Measurements from ENCODE around the gene SUPT4H1. TPM values are rescaled to one million over a fixed set of nuclear protein-coding genes. Genes with fewer than 3 reads are reported as not detected.

Gene SUPT4H1
- polyA plus RNA-seq, 3 donors: 120 to 143 (median 142) TPM

- no peak for DNase-seq (ENCODE audit: extremely low read depth in 1 of 11, low read depth in 9 of 11, low spot score in 4 of 11)
Measured at GRCh38 chr17:58303971-58304749, 47.8 kb downstream of the SUPT4H1 start.

- DNase-seq (ENCODE audit: extremely low read depth in 1 of 11, low read depth in 9 of 11, low spot score in 4 of 11): no peak
Measured at GRCh38 chr17:58302919-58303585, 48.9 kb downstream of the SUPT4H1 start.

- no peak for DNase-seq (ENCODE audit: extremely low read depth in 1 of 11, low read depth in 9 of 11, low spot score in 4 of 11)
Measured at GRCh38 chr17:58302171-58302918, 49.7 kb downstream of the SUPT4H1 start.

GRCh38 chr17:58301504-58302150 is 50.4 kb downstream of the SUPT4H1 start:
- no peak for DNase-seq (ENCODE audit: extremely low read depth in 1 of 11, low read depth in 9 of 11, low spot score in 4 of 11)

- no peak for DNase-seq (ENCODE audit: extremely low read depth in 1 of 11, low read depth in 9 of 11, low spot score in 4 of 11)
Measured at GRCh38 chr17:58300336-58300735, 51.7 kb downstream of the SUPT4H1 start.

Other genes starting within 250 kb of the SUPT4H1 start
- under 1 TPM in 2 of 3 donors, not detected in 1; 0.03 to 0.11 TPM for gene OR4D1, start 203.8 kb downstream of the SUPT4H1 start, polyA plus RNA-seq (ENCODE audit: insufficient read length in 3 of 3)
- gene OR4D2, start 185.2 kb downstream of the SUPT4H1 start, polyA plus RNA-seq (ENCODE audit: insufficient read length in 3 of 3): not detected
- gene EPX, start 159.5 kb downstream of the SUPT4H1 start, polyA plus RNA-seq (ENCODE audit: insufficient read length in 3 of 3): under 1 TPM; 0.68 to 0.95 (median 0.89) TPM
- gene MKS1, start 132.9 kb downstream of the SUPT4H1 start, polyA plus RNA-seq (ENCODE audit: insufficient read length in 3 of 3): 10 to 100 TPM; 41.3 to 53.8 (median 43.0) TPM
- under 1 TPM; 0.14 to 0.22 (median 0.18) TPM for gene LPO, start 113.6 kb downstream of the SUPT4H1 start, polyA plus RNA-seq (ENCODE audit: insufficient read length in 3 of 3)
- gene MPO, start 71.3 kb downstream of the SUPT4H1 start, polyA plus RNA-seq (ENCODE audit: insufficient read length in 3 of 3): 1 to 10 TPM; 3.2 to 7.0 (median 5.0) TPM
- 10 to 100 TPM; 46.5 to 78.4 (median 52.6) TPM for gene TSPOAP1, start 23.4 kb downstream of the SUPT4H1 start, polyA plus RNA-seq (ENCODE audit: insufficient read length in 3 of 3)
- gene RNF43, start 65.3 kb upstream of the SUPT4H1 start, polyA plus RNA-seq (ENCODE audit: insufficient read length in 3 of 3): 10 to 100 TPM in 2 of 3 donors, 1 to 10 TPM in 1; 8.9 to 16.0 (median 13.6) TPM
- gene HSF5, start 136.2 kb upstream of the SUPT4H1 start, polyA plus RNA-seq (ENCODE audit: insufficient read length in 3 of 3): under 1 TPM; 0.37 to 0.50 (median 0.41) TPM
- gene MTMR4, start 162.4 kb upstream of the SUPT4H1 start, polyA plus RNA-seq (ENCODE audit: insufficient read length in 3 of 3): 10 to 100 TPM; 50.4 to 70.4 (median 59.6) TPM